ENCODE data around the gene CTNNBIP1. TPM values are rescaled to one million over a fixed set of nuclear protein-coding genes. Genes with fewer than 3 reads are reported as not detected.

Gene CTNNBIP1, protein sequence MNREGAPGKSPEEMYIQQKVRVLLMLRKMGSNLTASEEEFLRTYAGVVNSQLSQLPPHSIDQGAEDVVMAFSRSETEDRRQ
- total RNA-seq: 27.2 and 31.2 TPM in 2 replicates

DNA sequence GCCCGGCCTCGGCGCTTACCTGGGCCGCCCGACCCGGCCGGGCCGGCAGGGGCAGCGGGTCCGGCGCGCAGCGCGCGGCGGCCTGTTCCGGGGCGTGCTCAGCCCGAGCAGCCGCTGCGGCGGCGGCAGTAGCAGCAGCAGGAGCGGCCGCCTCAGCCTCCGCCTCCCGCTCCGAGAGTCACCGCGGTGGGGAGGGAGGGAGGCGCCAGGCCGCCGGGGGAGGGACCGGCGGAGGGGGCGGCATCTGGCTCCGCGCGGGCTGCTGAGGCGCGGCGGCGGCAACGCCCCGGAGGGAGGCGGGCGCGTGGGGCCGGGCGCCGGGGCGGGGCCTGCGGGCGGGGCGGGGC lies at the start of gene CTNNBIP1:
Gene CTNNBIP1, minus strand, starts transcription at position 194 of the 347 bp plus-strand sequence. CDS start 38,205 bp downstream, outside the sequence.

DNA sequence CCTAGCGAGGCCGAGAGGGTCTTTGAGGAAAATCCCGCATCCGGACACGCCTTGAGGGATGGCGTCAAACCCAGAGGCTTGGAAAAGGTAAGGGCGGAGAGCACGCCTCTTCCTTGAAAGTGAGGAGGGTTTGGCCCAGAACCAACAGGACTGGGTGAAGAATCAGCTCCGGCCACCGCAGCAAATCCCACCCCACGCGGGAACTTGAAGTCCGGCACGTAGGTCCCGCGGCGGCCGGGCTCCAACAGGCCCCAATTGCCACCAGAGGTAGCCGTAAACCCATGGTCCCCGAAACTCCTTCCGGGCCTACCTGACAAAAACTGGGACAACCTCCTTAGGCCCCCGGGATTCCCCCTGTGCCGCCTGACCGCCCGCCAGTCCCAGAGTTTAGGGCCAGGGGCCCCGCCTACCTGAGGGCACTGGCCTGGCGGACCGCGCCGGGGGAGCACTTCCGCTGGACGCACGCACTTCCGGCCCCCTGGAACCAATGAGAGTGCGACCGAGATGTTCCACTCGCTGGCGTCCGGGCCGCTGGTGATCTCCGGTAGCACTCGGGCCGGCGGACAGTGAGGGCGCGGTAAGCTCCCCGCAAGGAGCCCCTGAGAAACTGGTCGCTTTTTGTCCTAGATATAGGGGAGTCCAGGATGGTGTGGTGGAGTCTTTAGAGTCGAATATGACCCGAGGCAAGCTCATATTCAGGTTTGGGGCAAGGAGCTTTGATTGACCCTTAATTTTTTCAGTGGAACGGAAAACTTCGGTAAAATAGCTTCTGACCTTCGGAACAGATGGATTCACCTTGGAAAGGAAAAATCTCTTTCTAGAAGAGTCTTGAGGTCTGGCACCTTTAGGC lies 33.1 kb upstream of the CTNNBIP1 start, which contains the start of the genes LZIC and NMNAT1:
Gene LZIC, minus strand, starts transcription at position 453 of the 850 bp plus-strand sequence. CDS start 6,772 bp downstream, outside the sequence.
Gene NMNAT1, plus strand, starts transcription at position 537 of the 850 bp plus-strand sequence. CDS start 28,599 bp downstream, outside the sequence.

DNA sequence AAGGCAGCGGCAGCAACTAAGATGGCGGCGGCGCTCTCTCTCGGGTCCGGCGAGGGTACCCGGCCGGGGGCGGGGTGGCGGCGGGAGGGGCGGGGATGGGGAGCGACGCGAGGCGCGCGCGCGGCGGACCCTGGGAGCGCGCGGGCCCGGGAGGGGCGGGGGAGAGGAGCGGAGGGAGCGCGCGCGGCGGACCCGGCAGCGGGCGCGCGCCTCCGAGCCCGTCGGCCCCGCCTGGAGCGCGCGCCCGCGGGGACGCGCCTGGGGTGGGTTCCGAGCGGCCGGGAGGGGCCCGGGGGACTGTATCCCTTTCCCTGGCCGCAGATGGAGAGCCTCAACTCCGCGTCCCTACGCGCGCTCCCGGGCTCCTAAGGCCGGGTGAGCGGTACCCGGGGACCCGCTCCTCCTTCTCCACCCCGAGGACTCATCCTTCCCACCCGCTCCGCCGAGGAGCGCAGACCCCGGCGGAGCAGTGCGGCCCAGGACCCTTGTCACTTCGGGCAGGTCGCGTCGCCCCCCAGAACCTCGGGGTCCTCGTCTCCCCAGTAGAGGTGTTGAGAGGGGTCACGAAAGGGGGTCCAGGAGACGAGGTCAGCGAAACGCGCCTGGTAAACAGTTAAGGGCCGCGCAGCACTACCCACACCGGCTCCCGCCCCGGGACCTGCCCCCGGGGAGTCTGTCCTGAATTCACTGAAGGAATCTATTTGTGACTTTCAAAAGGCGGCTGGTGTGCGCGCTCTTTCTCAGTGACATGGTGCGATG lies 85.9 kb downstream of the CTNNBIP1 start, which contains the start of gene CLSTN1:
Gene CLSTN1, minus strand, starts transcription at position 23 of the 759 bp plus-strand sequence. CDS start 232 bp downstream, outside the sequence.

Other genes starting within 250 kb of the CTNNBIP1 start
- 130 and 175 TPM in 2 replicates for gene CLSTN1, start 86.3 kb downstream of the CTNNBIP1 start, total RNA-seq
- 21.2 and 21.8 TPM in 2 replicates for gene LZIC, start 33.1 kb upstream of the CTNNBIP1 start, total RNA-seq
- 13.4 and 17.5 TPM in 2 replicates for gene NMNAT1, start 33.2 kb upstream of the CTNNBIP1 start, total RNA-seq
- not detected in 2 replicates for gene RBP7, start 87.0 kb upstream of the CTNNBIP1 start, total RNA-seq
- 20.8 and 26.8 TPM in 2 replicates for gene UBE4B, start 122.7 kb upstream of the CTNNBIP1 start, total RNA-seq